ENCODE data around the gene WFDC9. TPM values are rescaled to one million over a fixed set of nuclear protein-coding genes. Genes with fewer than 3 reads are reported as not detected.

The WFDC9 gene
- total RNA-seq, 1 experiment from 2014 or later: not detected

DNA sequence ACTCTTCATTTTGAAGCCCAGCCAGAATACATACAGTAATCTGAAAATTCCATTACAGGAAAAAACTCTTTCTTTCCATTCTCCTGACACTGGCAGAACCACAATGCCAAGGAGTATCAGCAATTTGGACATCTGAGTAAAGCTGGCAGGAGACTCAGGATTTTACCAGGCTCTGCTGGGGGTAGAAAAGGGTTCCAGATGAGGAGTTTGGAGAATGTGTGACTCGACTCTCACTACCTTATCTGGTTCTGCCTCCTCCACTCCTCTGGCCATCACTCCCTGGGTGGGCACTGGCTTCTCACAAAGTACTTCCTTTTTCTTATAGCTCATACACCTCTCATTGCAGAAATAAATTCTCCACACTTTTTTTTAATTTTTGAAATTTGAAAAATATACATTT is 41.4 kb downstream of the WFDC9 start:
- DNase-seq: no peak
- Histone ChIP-seq H3K23me2 (ENCODE audit: insufficient read length, low read depth, low read length, poor library complexity, severe bottlenecking) (no peaks in the 10 kb centered on the region), H3K56ac (ENCODE audit: insufficient read length, low read depth, low read length) (no peak overlapping the region), H3K4me2 (ENCODE audit: insufficient read depth, insufficient read length, low read length) (no peak overlapping the region), H2BK20ac (ENCODE audit: low read depth, low read length, poor library complexity, severe bottlenecking) (no peak overlapping the region), H3K18ac (ENCODE audit: insufficient read length, low read depth, low read length) (no peak overlapping the region), H4K8ac (replicated peaks; ENCODE audit: insufficient read length, low read depth, low read length) (no peak overlapping the region), H3K14ac (ENCODE audit: insufficient read depth, low read length) (no peak overlapping the region), H3K9ac (ENCODE audit: extremely low read depth, insufficient read length, low read length) (no peak overlapping the region), H2BK120ac (ENCODE audit: low read depth, low read length, poor library complexity, severe bottlenecking) (no peak overlapping the region), H2BK5ac (ENCODE audit: insufficient read length, low read length) (no peak overlapping the region), H3K79me2 (ENCODE audit: insufficient read depth, low read length) (no peaks in the 10 kb centered on the region), H2BK15ac (ENCODE audit: low read depth, low read length) (no peak overlapping the region), H3K27ac (ENCODE audit: insufficient read length, low read depth, low read length) (no peak overlapping the region), H2BK12ac (ENCODE audit: insufficient read length, low read depth, low read length) (no peak overlapping the region), H2AFZ (ENCODE audit: low read length) (no peak overlapping the region), H4K91ac (ENCODE audit: insufficient read length, low read depth, low read length) (no peak overlapping the region), H2AK5ac (ENCODE audit: insufficient read length, low read length) (no peak overlapping the region), H3K4ac (ENCODE audit: low read depth, low read length) (no peak overlapping the region), H3K79me1 (ENCODE audit: insufficient read depth, low read depth, low read length, poor library complexity, severe bottlenecking) (no peaks in the 10 kb centered on the region), H3T11ph (ENCODE audit: low read length) (no peak overlapping the region), H3K23ac (ENCODE audit: insufficient read length, low read depth, low read length) (no peak overlapping the region), H3K9me3 (ENCODE audit: control insufficient read depth, low read depth, low read length) (no peaks in the 10 kb centered on the region), H4K20me1 (ENCODE audit: control insufficient read depth, insufficient read depth, insufficient read length) (no peaks in the 10 kb centered on the region), H3K27me3 (ENCODE audit: insufficient read depth, low read length) (no peaks in the 10 kb centered on the region), H3K4me1 (ENCODE audit: insufficient read depth, low read length) (no peaks in the 10 kb centered on the region), H4K5ac (ENCODE audit: insufficient read length, low read depth, low read length) (no peak overlapping the region)
- Mint-ChIP-seq H3K36me3 (ENCODE audit: insufficient read depth in 1 of 3, low read depth in 3 of 3) (peaks cover 0 to 5% (median 4%) of the 10 kb centered on the region in 3 experiments; a peak in 4 of 7 replicates), H3K27ac (no peak overlapping the region), H3K9me3 (peaks cover 4 to 19% of the 10 kb centered on the region in 2 experiments; a peak in 4 of 5 replicates), H3K4me1 (no peaks in the 10 kb centered on the region; a peak in 1 of 4 replicates), H3K4me3 (no peak overlapping the region), H3K27me3 (ENCODE audit: low read depth) (no peaks in the 10 kb centered on the region; the same call in 1 of the 2 replicates)
- no CpG with 5 or more reads among the region's 1 CpG for WGBS (ENCODE audit: extremely low coverage, insufficient read length, low lambda C conversion rate)
- TF ChIP-seq, protein P1, sequence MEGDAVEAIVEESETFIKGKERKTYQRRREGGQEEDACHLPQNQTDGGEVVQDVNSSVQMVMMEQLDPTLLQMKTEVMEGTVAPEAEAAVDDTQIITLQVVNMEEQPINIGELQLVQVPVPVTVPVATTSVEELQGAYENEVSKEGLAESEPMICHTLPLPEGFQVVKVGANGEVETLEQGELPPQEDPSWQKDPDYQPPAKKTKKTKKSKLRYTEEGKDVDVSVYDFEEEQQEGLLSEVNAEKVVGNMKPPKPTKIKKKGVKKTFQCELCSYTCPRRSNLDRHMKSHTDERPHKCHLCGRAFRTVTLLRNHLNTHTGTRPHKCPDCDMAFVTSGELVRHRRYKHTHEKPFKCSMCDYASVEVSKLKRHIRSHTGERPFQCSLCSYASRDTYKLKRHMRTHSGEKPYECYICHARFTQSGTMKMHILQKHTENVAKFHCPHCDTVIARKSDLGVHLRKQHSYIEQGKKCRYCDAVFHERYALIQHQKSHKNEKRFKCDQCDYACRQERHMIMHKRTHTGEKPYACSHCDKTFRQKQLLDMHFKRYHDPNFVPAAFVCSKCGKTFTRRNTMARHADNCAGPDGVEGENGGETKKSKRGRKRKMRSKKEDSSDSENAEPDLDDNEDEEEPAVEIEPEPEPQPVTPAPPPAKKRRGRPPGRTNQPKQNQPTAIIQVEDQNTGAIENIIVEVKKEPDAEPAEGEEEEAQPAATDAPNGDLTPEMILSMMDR (conservative IDR thresholded peaks at IDR 0.05): no peak
